ENCODE measurements around the gene POLD1.

The POLD1 gene

GRCh38 chr19:50415661-50416033 lies 31.5 kb downstream of the POLD1 start:
- peak; percentile 84 for DNase-seq (ENCODE audit: extremely low spot score, insufficient read length, low read depth)
- peak; percentile 94 for FAIRE-seq

- FAIRE-seq: no peak
- no peak for DNase-seq (ENCODE audit: extremely low spot score, insufficient read length, low read depth)
These were observed 32.2 kb downstream of the POLD1 start for GRCh38 chr19:50416034-50416977.

DNA sequence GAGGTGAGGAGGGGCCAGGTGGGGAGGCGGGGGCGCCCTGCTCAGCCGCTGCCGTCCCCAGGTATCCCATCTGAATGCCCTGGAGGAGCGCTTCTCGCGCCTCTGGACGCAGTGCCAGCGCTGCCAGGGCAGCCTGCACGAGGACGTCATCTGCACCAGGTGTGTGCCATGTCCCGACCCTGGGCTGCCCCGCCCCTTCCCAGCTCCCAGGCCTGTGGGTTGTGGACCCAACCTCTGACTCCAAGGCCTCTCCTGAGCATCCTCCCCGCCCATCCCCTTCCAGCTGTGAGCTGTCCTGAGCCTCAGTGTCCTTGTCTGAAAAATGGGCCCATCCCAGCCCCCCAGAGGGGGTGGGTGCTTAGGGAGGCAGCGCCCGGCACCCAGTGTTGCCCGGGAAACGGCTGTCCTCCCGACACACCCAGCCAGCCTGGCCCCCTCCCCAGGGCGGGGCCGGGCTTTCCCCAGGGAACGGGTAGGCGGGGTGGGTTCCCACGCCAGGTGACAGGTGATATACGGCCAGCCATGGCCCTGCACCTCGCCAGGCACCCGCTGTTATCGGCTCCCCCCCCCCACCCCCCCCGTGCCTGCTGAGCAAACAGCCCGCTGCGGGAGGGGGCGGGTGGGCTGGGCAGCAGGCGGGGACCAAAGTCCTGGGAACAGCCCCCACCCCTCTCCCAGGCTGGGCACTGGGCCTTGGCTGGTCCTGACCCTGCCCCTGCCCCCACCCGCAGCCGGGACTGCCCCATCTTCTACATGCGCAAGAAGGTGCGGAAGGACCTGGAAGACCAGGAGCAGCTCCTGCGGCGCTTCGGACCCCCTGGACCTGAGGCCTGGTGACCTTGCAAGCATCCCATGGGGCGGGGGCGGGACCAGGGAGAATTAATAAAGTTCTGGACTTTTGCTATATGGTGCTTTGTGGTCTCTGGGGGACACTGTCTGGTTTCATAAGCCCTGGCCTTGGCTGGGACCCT lies 33.2 kb downstream of the POLD1 start:
- no peak for DNase-seq (ENCODE audit: extremely low spot score, insufficient read length, low read depth)
- no peak for FAIRE-seq

DNA sequence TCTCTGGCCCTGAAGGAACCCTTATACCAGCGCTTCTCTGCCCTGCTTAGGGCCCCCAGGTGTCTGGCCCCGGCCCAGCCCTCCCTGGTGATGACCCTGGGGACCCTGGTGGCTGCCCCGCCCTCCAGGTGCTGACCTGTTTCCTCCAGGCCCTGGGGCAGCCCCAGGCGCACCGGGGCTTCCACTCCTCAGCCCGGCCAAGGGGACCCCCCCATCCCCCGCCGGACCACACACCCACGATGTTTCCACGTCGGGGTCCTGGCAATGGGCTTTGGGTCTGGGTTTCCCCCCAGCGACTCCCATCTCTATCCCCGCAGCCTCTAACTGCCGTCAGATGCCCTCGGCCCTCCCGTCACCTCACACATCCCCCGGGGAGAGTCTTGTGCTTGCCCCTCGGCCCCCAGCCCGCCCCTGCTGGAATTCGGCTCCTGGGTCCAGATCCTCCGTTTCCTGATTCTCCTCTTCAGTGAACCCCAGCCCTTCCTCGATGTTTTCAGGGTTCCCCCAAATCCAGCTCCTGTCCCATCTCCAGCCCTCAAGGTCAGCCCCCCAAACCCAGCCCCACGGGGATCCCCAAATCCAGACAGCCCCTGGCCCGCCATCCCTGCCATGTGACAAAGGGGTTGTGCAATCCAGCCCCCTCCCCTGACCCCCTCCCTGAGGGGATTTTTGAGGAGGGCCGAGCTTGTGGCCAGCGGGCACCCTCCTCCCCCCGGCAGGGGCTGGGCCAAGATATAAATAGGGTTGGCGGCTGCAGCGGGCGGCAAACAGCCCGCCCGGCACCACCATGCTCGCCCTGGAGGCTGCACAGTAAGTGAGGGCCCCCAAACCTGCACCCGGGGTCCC lies 34.3 kb downstream of the POLD1 start, which contains the start of gene SPIB:
SPIB (plus strand) TSS at position 763 of the 846 bp plus-strand sequence; CDS start at position 788, 25 bp downstream.
- peak; percentile 36 for DNase-seq (ENCODE audit: extremely low spot score, insufficient read length, low read depth)
- FAIRE-seq: peak; percentile 85

DNA sequence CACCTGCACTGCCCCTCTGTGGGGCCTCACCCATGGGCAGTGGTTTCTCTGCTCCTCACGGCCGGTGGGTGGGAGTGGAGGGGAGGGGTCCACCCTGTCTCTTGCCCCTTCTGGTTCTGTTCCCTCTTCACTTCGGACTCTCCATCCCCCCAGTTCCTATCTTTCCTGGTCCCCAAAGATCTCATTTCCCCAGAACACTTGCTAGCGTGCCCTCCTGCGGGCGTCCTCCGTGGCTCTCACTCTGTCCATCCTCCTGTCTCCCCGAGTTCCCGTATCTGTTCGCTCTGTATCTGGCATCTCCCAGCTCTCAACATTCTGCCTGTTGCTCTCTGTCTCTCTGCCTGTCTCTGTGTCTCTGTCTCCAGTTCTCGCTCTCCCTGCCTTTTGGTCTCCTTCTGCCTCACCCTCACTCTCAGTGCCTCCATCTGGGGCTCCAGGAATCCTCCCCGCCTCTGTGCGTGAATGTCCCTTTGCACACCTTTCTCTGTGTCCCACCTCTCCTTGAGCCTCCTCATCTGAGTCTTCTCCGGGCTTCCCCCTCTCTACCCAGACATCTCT lies 35.0 kb downstream of the POLD1 start:
- FAIRE-seq: no peak

DNA sequence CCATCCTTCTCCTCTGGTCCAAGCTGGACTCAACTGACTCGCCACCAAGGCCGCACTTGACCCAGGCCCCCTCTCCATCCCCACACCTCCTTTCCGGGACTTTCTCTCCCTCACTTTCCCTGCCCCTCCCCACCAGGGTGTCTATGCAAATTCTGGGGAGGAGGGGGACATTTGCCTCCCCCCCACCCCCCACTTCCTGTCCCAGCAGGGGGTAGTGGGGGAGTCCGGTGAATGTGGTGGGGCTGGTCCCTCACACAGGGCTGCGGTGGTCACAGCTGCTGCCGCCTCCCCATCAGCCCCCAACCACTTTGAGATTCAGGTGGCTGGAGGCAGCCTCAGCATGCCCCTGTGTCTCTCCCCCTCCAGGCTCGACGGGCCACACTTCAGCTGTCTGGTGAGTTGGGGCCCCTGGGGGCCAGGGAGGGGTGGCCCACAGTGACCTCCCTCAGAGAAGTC lies 35.5 kb downstream of the POLD1 start:
- DNase-seq (ENCODE audit: extremely low spot score, insufficient read length, low read depth) (no peak), FAIRE-seq (no peak)

More for the DNA sequence above, 35.0 kb downstream of the POLD1 start:
- no peak for DNase-seq (ENCODE audit: extremely low spot score, insufficient read length, low read depth)

DNA sequence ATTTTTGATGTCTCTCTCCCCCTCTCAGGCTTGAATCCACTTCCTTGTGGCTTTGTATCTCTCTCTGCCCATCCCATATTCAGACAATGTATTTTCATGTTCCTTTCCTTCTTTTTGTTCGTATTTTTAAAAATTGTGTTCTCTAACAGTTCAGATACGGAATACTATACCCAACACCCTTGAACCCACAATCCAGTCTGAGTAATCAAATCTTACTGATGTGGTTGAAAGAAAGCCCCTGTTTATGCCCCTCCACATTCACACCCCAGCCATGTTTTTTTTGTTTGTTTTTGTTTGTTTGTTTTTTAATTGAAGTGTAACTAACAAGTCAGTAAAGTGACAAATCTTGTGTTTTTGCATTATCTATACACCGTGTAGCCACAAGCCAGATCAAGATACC lies 36.0 kb downstream of the POLD1 start:
- FAIRE-seq: peak; percentile 76
- no peak for DNase-seq (ENCODE audit: extremely low spot score, insufficient read length, low read depth)

DNA sequence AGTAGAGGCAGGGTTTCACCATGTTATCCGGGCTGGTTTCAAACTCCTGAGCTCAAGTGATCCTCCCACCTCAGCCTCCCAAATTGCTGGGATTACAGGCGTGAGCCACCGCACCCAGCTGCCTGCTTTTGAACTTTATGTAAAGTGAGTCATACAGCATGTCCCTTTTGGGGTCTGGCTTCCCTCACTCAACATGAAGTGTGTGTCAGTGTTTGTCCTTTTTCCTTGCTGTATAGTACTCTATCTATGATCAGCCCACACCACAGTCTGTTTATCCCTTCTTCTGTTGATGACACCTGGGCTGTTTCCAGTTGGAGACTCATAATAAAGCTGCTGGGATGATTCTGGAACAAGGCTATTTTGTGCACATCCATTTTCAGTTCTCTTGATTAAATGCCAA lies 36.7 kb downstream of the POLD1 start:
- no peak for DNase-seq (ENCODE audit: extremely low spot score, insufficient read length, low read depth)
- FAIRE-seq: peak; percentile 45

- DNase-seq (ENCODE audit: extremely low spot score, insufficient read length, low read depth): no peak
- no peak for FAIRE-seq
These were observed 38.5 kb downstream of the POLD1 start for GRCh38 chr19:50422397-50423278.

GRCh38 chr19:50423279-50424113 lies 39.3 kb downstream of the POLD1 start:
- no peak for DNase-seq (ENCODE audit: extremely low spot score, insufficient read length, low read depth)
- FAIRE-seq: no peak

- DNase-seq (ENCODE audit: extremely low spot score, insufficient read length, low read depth) (no peak), FAIRE-seq (no peak)
These were observed 41.4 kb downstream of the POLD1 start for GRCh38 chr19:50425581-50425980.

DNA sequence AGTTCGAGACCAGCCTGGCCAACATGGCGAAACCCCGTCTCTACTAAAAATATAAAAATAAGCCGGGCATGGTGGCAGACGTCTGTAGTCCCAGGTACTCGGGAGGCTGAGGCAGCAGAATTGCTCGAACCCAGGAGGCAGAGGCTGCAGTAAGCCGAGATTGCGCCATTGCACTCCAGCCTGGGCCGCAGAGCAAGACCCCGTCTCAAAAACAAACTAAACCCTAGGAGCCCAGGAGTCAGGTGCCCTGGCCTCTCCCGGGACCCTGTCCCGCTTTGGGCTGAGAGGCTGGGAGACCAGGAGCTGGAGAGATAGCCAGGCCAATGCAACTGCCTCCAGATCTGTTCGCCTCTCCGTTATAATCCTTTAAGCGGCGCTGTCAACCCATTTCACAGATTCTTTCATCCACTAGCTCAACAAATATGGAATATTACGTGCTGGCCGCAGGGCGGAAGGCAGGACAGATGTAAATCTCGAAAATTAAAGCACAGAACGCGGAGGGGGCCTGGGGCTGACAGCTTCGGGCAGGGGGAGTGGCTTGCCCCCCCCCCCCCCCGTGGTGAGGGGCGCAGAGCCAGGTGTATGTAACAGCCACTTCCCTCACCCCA lies 43.3 kb downstream of the POLD1 start:
- DNase-seq (ENCODE audit: extremely low spot score, insufficient read length, low read depth) (no peak), FAIRE-seq (no peak)

- DNase-seq (ENCODE audit: extremely low spot score, insufficient read length, low read depth) (no peak), FAIRE-seq (no peak)
These were observed 43.9 kb downstream of the POLD1 start for GRCh38 chr19:50427997-50428425.

- DNase-seq (ENCODE audit: extremely low spot score, insufficient read length, low read depth) (no peak), FAIRE-seq (no peak)
These were observed 44.8 kb downstream of the POLD1 start for GRCh38 chr19:50428772-50429463.

- DNase-seq (ENCODE audit: extremely low spot score, insufficient read length, low read depth) (no peak), FAIRE-seq (no peak)
These were observed 46.8 kb downstream of the POLD1 start for GRCh38 chr19:50430888-50431342.
